Measurements from ENCODE around the gene P2RY14.

The P2RY14 gene

DNA sequence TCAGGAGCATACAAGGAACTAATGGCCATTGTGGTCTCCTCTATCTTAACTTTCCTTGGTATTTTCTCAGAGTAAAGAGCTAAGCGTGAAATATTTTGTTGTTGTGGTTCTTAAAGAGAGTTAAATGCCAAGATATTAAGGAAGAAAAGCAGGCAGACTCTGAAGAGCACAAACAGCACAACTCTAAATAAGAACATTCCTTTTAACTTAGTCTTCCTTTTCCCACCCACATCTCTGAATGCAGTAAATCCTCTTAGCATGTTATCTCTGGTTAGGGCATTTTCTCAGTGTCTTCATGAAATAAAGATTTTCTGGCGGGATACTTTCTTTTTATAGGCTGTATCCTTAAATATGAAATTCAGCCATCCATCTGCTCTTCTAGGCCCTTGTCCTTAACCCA lies 36.8 kb upstream of the P2RY14 start:
- DNase-seq (ENCODE audit: extremely low read depth, insufficient read length) = no peak
- Histone ChIP-seq H3K27me3 (replicated peaks; ENCODE audit: control insufficient read depth, insufficient read depth, low read length) (no peaks in the 10 kb centered on the region; the same call in 1 of the 2 replicates), H3K36me3 (ENCODE audit: control insufficient read depth, insufficient read depth, low read length) (no peaks in the 10 kb centered on the region), H3K4me3 (replicated peaks; ENCODE audit: low read depth, low read length) (no peak overlapping the region)
- TF ChIP-seq, protein P1, sequence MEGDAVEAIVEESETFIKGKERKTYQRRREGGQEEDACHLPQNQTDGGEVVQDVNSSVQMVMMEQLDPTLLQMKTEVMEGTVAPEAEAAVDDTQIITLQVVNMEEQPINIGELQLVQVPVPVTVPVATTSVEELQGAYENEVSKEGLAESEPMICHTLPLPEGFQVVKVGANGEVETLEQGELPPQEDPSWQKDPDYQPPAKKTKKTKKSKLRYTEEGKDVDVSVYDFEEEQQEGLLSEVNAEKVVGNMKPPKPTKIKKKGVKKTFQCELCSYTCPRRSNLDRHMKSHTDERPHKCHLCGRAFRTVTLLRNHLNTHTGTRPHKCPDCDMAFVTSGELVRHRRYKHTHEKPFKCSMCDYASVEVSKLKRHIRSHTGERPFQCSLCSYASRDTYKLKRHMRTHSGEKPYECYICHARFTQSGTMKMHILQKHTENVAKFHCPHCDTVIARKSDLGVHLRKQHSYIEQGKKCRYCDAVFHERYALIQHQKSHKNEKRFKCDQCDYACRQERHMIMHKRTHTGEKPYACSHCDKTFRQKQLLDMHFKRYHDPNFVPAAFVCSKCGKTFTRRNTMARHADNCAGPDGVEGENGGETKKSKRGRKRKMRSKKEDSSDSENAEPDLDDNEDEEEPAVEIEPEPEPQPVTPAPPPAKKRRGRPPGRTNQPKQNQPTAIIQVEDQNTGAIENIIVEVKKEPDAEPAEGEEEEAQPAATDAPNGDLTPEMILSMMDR (IDR thresholded peaks at IDR 0.05; ENCODE audit: insufficient read depth, low read length, poor library complexity, severe bottlenecking) = no peak

DNA sequence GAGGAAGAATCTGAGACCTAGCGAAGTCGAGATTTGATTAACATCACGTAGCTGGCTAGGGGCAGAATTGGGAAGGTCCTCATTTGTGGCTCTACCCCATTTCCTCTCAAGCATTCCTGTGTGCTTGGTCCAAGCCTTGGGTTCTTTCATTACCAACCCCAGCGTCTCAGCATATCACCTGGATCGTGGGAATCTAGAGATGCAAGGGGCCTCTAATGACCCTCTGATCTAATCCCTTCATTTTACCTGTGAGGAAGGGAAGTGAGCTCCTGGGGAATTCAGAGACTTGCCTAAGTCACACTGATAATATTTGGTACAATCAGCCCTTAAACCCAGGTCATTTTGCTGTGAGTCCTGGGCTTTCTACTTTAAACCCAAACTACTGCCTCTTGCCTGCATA lies 36.3 kb upstream of the P2RY14 start:
- H3K36me3 ChIP-seq (ENCODE audit: control insufficient read depth, insufficient read depth, low read length) = no peaks in the 10 kb centered on the region
- H3K27me3 ChIP-seq (replicated peaks; ENCODE audit: control insufficient read depth, insufficient read depth, low read length) = no peaks in the 10 kb centered on the region; the same call in 1 of the 2 replicates
- no peak for DNase-seq (ENCODE audit: extremely low read depth, insufficient read length)
- TF ChIP-seq, protein P1 (IDR thresholded peaks at IDR 0.05; ENCODE audit: insufficient read depth, low read length, poor library complexity, severe bottlenecking) = no peak
- H3K4me3 ChIP-seq (replicated peaks; ENCODE audit: low read depth, low read length) = no peak overlapping the region

DNA sequence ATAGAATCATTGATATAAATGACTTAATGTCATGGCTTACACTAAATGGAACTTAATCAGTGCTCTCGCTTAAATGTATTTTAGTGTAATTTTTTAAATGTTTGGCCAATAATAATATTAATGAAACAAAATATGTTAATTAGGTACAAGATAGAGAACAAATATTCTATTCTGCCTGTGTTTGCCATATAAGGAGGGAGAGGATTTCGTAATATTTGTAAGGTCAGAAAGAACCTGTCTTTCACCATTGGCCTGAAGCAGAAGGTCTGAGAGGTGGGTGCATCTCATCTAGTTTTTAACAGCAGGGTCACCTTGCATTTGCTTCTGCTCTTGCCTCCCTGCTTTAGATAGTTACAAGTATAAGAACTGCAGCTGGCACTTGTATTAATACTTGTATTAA lies 35.8 kb upstream of the P2RY14 start:
- TF ChIP-seq, protein P1 (IDR thresholded peaks at IDR 0.05; ENCODE audit: insufficient read depth, low read length, poor library complexity, severe bottlenecking) = no peak
- Histone ChIP-seq H3K36me3 (ENCODE audit: control insufficient read depth, insufficient read depth, low read length) (no peaks in the 10 kb centered on the region), H3K27me3 (replicated peaks; ENCODE audit: control insufficient read depth, insufficient read depth, low read length) (no peaks in the 10 kb centered on the region; the same call in 1 of the 2 replicates), H3K4me3 (replicated peaks; ENCODE audit: low read depth, low read length) (no peak overlapping the region)
- no peak for DNase-seq (ENCODE audit: extremely low read depth, insufficient read length)

DNA sequence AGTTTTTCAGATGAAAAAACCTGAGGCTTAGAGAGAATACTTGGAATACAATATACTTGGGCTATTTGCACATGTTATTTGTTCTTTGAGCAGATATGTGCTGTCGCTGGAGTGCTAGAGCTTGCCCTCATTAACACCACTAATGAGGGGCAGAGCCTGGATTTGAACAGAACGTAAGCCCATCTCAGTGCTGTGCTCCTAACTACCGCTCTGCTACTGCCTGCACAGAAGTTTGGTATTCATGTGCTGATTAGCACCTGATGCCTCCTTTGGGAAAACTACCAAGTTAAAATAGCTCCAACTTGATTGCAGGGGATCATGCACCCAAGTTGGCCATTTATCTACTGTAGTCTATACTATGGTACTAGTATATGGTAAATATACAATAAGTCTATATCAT lies 34.6 kb upstream of the P2RY14 start:
- H3K27me3 ChIP-seq (replicated peaks; ENCODE audit: control insufficient read depth, insufficient read depth, low read length) = no peaks in the 10 kb centered on the region; the same call in 1 of the 2 replicates
- no peak overlapping the region for H3K4me3 ChIP-seq (replicated peaks; ENCODE audit: low read depth, low read length)
- TF ChIP-seq, protein P1 (IDR thresholded peaks at IDR 0.05; ENCODE audit: insufficient read depth, low read length, poor library complexity, severe bottlenecking) = no peak
- DNase-seq (ENCODE audit: extremely low read depth, insufficient read length) = no peak
- H3K36me3 ChIP-seq (ENCODE audit: control insufficient read depth, insufficient read depth, low read length) = no peaks in the 10 kb centered on the region

DNA sequence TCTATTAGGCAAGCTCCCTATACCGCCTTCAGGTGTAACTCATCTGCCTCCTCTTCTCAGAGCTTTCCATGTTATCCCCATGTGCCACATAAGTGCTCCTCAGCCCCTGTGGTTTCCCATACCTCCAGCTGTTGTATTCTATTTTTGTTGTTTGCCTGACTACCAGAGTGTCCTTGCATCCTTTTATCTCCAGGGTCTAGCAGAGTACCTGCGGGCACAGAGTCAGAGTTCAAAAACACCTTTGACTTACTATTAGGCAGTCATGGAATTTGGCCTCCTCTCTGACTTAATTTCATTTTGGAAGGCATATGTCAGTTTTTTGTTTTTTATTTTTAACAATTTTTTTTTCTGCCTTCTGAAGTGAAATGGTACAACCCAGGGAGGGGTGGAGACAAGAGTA lies 31.2 kb upstream of the P2RY14 start:
- no peak for DNase-seq (ENCODE audit: extremely low read depth, insufficient read length)
- Histone ChIP-seq H3K36me3 (ENCODE audit: control insufficient read depth, insufficient read depth, low read length) (no peaks in the 10 kb centered on the region), H3K4me3 (replicated peaks; ENCODE audit: low read depth, low read length) (no peak overlapping the region), H3K27me3 (replicated peaks; ENCODE audit: control insufficient read depth, insufficient read depth, low read length) (no peaks in the 10 kb centered on the region; the same call in 1 of the 2 replicates)
- TF ChIP-seq, protein P1 (IDR thresholded peaks at IDR 0.05; ENCODE audit: insufficient read depth, low read length, poor library complexity, severe bottlenecking) = no peak

Data from GM06990 (cell line).